Osteoblast (primary cell): ENCODE data around the gene INO80. TPM values are rescaled to one million over a fixed set of nuclear protein-coding genes. Genes with fewer than 3 reads are reported as not detected.

Experiments
- DNase-seq: peaks from one replicate; pipeline ENCODE4 v3.0.0; 2011; ENCODE audit warnings: low spot score, mixed read lengths; ENCODE audit not compliant: insufficient read length; ENCODE audit errors: missing footprints
- H2AFZ ChIP-seq: 2 replicates; pipeline ENCODE4 v1.6.0; 2011; ENCODE audit warnings: mild to moderate bottlenecking, low read length
- H3K27ac ChIP-seq: 2 replicates; pipeline ENCODE4 v1.5.1; 2011; ENCODE audit warnings: mild to moderate bottlenecking, low read depth, low read length, moderate library complexity
- H3K27me3 ChIP-seq: 2 replicates; pipeline ENCODE4 v1.6.0; 2012; ENCODE audit warnings: mild to moderate bottlenecking, control low read depth, inconsistent platforms, low read length, moderate library complexity; ENCODE audit not compliant: insufficient read depth
- H3K36me3 ChIP-seq: 2 replicates; pipeline ENCODE4 v1.5.1; 2011; ENCODE audit warnings: mild to moderate bottlenecking, low read length, control low read depth, moderate library complexity; ENCODE audit not compliant: insufficient read depth
- H3K4me1 ChIP-seq: 2 replicates; pipeline ENCODE4 v1.5.1; 2011; ENCODE audit warnings: mild to moderate bottlenecking, low read length, control low read depth, moderate library complexity; ENCODE audit not compliant: insufficient read depth
- H3K4me2 ChIP-seq: 2 replicates; pipeline ENCODE4 v1.6.0; 2011; ENCODE audit warnings: mild to moderate bottlenecking, low read length; ENCODE audit not compliant: insufficient read depth
- H3K4me3 ChIP-seq: fragments of 200-600 bp; sonication (generic); 3 replicates; pipeline ENCODE4 v1.5.1; 2012; ENCODE audit warnings: mild to moderate bottlenecking, low read length, inconsistent platforms; ENCODE audit not compliant: insufficient read depth
- H3K79me2 ChIP-seq: 2 replicates; pipeline ENCODE4 v1.6.0; 2012; ENCODE audit warnings: mild to moderate bottlenecking, low read length, control low read depth, inconsistent platforms; ENCODE audit not compliant: insufficient read depth
- H3K9me3 ChIP-seq: 2 replicates; pipeline ENCODE4 v1.5.1; 2011; ENCODE audit warnings: low read depth, low read length, control low read depth
- H4K20me1 ChIP-seq: 2 replicates; pipeline ENCODE4 v1.6.0; 2012; ENCODE audit warnings: mild to moderate bottlenecking, low read length, control low read depth; ENCODE audit not compliant: insufficient read depth
- total RNA-seq: library from RNA; depleted of rRNA; stranded (reverse); fragments of >200 nt; gene quantifications from 2 replicates; pipeline ENCODE4 v1.2.3, GENCODE V29; 2012
- TF ChIP-seq, protein P1 (sequence below): IDR thresholded peaks from 2 replicates; pipeline ENCODE4 v1.5.1; 2011; ENCODE audit warnings: mild to moderate bottlenecking, low read depth, low read length, moderate library complexity; ENCODE audit errors: extremely low read depth

The INO80 gene
- total RNA-seq, 1 donor, result 23.5 TPM

DNA sequence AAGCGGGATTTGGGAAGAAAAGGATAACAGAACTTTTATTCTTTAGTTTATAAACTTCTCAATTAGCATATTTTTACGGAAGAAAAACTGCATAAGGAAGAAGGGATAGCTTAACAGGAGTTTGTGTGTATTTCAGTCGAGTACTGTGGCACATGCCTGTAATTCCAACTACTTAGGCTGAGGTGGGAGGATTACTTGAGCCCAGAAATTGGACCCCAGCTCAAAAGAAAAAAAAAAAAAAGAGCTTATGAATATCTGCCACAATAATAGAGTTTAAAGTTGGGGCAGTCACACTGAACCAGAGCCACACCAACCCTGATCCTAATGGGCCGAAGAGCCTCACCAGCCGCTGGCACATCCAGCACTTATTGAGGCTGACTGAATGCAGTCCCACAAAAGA, 131.7 kb downstream of the INO80 start:
- H3K4me1 ChIP-seq, result peaks cover 49% of the 10 kb centered on the region
- peak overlapping the region; percentile 60 for H3K4me2 ChIP-seq
- H4K20me1 ChIP-seq, result no peaks in the 10 kb centered on the region
- H3K9me3 ChIP-seq, result no peaks in the 10 kb centered on the region
- H3K36me3 ChIP-seq, result peaks cover 71% of the 10 kb centered on the region
- no peak for DNase-seq
- TF ChIP-seq, protein P1, sequence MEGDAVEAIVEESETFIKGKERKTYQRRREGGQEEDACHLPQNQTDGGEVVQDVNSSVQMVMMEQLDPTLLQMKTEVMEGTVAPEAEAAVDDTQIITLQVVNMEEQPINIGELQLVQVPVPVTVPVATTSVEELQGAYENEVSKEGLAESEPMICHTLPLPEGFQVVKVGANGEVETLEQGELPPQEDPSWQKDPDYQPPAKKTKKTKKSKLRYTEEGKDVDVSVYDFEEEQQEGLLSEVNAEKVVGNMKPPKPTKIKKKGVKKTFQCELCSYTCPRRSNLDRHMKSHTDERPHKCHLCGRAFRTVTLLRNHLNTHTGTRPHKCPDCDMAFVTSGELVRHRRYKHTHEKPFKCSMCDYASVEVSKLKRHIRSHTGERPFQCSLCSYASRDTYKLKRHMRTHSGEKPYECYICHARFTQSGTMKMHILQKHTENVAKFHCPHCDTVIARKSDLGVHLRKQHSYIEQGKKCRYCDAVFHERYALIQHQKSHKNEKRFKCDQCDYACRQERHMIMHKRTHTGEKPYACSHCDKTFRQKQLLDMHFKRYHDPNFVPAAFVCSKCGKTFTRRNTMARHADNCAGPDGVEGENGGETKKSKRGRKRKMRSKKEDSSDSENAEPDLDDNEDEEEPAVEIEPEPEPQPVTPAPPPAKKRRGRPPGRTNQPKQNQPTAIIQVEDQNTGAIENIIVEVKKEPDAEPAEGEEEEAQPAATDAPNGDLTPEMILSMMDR, result no peak
- H3K27me3 ChIP-seq, result no peaks in the 10 kb centered on the region
- no peak overlapping the region for H2AFZ ChIP-seq
- no peak overlapping the region for H3K4me3 ChIP-seq
- peak overlapping the region; percentile 96 for H3K27ac ChIP-seq
- H3K79me2 ChIP-seq, result peaks cover 5% of the 10 kb centered on the region

- TF ChIP-seq, protein P1, result no peak
- no peak overlapping the region for H2AFZ ChIP-seq
- no peaks in the 10 kb centered on the region for H3K27me3 ChIP-seq
- H3K4me3 ChIP-seq, result peak overlapping the region; percentile 30
- peaks cover 49% of the 10 kb centered on the region for H3K4me1 ChIP-seq
- H4K20me1 ChIP-seq, result no peaks in the 10 kb centered on the region
- DNase-seq, result peak; percentile 95
- peaks cover 5% of the 10 kb centered on the region for H3K79me2 ChIP-seq
- H3K4me2 ChIP-seq, result peak overlapping the region; percentile 10
- peak overlapping the region; percentile 96 for H3K27ac ChIP-seq
- H3K9me3 ChIP-seq, result no peaks in the 10 kb centered on the region
- H3K36me3 ChIP-seq, result peaks cover 76% of the 10 kb centered on the region
These were observed 133.2 kb downstream of the INO80 start for GRCh38 chr15:40982855-40983254.

DNA sequence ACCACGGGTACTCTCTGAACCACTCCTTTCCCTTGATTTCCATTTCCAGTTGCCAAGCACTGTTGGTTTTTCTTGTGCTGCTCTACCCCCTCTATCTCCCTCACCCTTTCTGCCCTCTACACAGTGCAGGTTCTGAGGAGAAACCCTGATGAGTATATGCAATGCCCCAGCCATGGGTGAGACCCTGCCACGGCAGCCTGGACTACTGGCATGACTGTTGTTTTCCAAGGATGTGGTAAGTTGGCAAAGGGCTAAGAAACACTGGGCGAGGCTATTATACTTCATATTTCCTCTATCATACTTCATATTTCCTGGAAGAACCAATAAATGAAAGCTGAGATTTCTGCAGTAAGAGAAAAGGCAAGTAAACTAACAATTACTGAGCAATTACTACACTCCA, 134.9 kb downstream of the INO80 start:
- Histone ChIP-seq H3K36me3 (peaks cover 73% of the 10 kb centered on the region), H2AFZ (no peak overlapping the region), H3K9me3 (no peaks in the 10 kb centered on the region), H3K27ac (no peak overlapping the region), H4K20me1 (no peaks in the 10 kb centered on the region), H3K4me2 (no peak overlapping the region), H3K4me3 (no peak overlapping the region), H3K79me2 (peaks cover 5% of the 10 kb centered on the region), H3K4me1 (peaks cover 45% of the 10 kb centered on the region), H3K27me3 (no peaks in the 10 kb centered on the region)
- DNase-seq, result no peak
- TF ChIP-seq, protein P1, result no peak

- Histone ChIP-seq H3K4me1 (peaks cover 19% of the 10 kb centered on the region), H3K4me3 (no peak overlapping the region), H3K4me2 (no peak overlapping the region), H3K27me3 (no peaks in the 10 kb centered on the region), H3K36me3 (peaks cover 75% of the 10 kb centered on the region), H2AFZ (no peak overlapping the region), H3K79me2 (peaks cover 5% of the 10 kb centered on the region), H3K9me3 (no peaks in the 10 kb centered on the region), H4K20me1 (no peaks in the 10 kb centered on the region), H3K27ac (no peak overlapping the region)
- DNase-seq, result no peak
- TF ChIP-seq, protein P1, result no peak
These were observed 137.5 kb downstream of the INO80 start for GRCh38 chr15:40978562-40978961.
